ENCODE results near the gene DISC1. TPM values are rescaled to one million over a fixed set of nuclear protein-coding genes. Genes with fewer than 3 reads are reported as not detected.

DISC1 gene
- total and polyA plus RNA-seq, 2 donors (not counting 1 experiment from before 2014, with no cell fraction given): 2.7 to 4.3 TPM

GRCh38 chr1:231860221-231861088 is 233.9 kb downstream of the DISC1 start:
- no peaks in the 10 kb centered on the region for H4K20me1 ChIP-seq (ENCODE audit: control insufficient read depth, insufficient read depth, low read length, poor library complexity, severe bottlenecking)
- H3K9me3 ChIP-seq (ENCODE audit: control extremely low read depth in 1 of 3, control insufficient read depth in 2 of 3, insufficient read depth in 1 of 3, low read length in 2 of 3): no peaks in the 10 kb centered on the region
- no peak overlapping the region for H3K4me3 ChIP-seq (ENCODE audit: control extremely low read depth in 1 of 5, extremely low read depth in 1 of 5, insufficient read depth in 1 of 5, low read depth in 2 of 5, low read length in 4 of 5)
- TF ChIP-seq CTCF (IDR thresholded peaks at IDR 0.05) (no peak), EZH2 (IDR thresholded peaks at IDR 0.05; ENCODE audit: borderline replicate concordance, insufficient read depth, low read depth, low read length, poor library complexity, severe bottlenecking) (no peak)
- no peak overlapping the region for H3K4me2 ChIP-seq (replicated peaks; ENCODE audit: low read depth, low read length, poor library complexity, severe bottlenecking)
- H3K27me3 ChIP-seq (replicated peaks in 1 of 4; ENCODE audit: control extremely low read depth in 1 of 4, control insufficient read depth in 3 of 4, insufficient read depth in 4 of 4, low read length in 3 of 4): no peaks in the 10 kb centered on the region
- ChIA-PET CTCF (no interaction called here), POLR2A (no interaction called here)
- no peaks in the 10 kb centered on the region for H3K79me2 ChIP-seq (ENCODE audit: control insufficient read depth, insufficient read depth, low read length)
- intact Hi-C loops (cut with micrococcal nuclease): no loop called here
- no peaks in the 10 kb centered on the region for H3K4me1 Mint-ChIP-seq
- no peak overlapping the region for H3K4me3 Mint-ChIP-seq
- H3K9me3 Mint-ChIP-seq (ENCODE audit: insufficient read depth): no peaks in the 10 kb centered on the region
- no peaks in the 10 kb centered on the region for H3K4me1 ChIP-seq (ENCODE audit: control insufficient read depth in 2 of 2, insufficient read depth in 2 of 2, low read length in 2 of 2)
- no peak overlapping the region for H2AFZ ChIP-seq (ENCODE audit: insufficient read depth, low read depth, low read length, poor library complexity, severe bottlenecking)
- no peak overlapping the region for H3K9ac ChIP-seq (ENCODE audit: low read length)
- 78% methylated on average over 1 of the region's 5 CpGs for WGBS (ENCODE audit: insufficient coverage)
- ATAC-seq (ENCODE audit: low read depth): no peak
- H3K27ac Mint-ChIP-seq: no peak overlapping the region
- no peak overlapping the region for H3K27ac ChIP-seq (ENCODE audit: low read length in 2 of 2)
- no peak for DNase-seq
- H3K27me3 Mint-ChIP-seq: no peaks in the 10 kb centered on the region
- no peaks in the 10 kb centered on the region for H3K36me3 ChIP-seq (replicated peaks in 1 of 2; ENCODE audit: control extremely low read depth in 1 of 2, control insufficient read depth in 1 of 2, extremely low read depth in 1 of 2, insufficient read depth in 2 of 2, low read length in 1 of 2)
